OCI-LY1 (cell line): ENCODE data around the gene MEDAG.

Experiments used
- H2AFZ ChIP-seq: fragments of 200-600 bp; sonication (generic), shearing (Covaris generic); 2 replicates; pipeline ENCODE4 v1.6.0; 2014; ENCODE audit warnings: antibody characterized with exemption, mild to moderate bottlenecking, low read length
- H3F3A ChIP-seq: fragments of 200-600 bp; sonication (generic), shearing (Covaris generic); 2 replicates; pipeline ENCODE4 v1.6.0; 2014; ENCODE audit warnings: mild to moderate bottlenecking, antibody characterized with exemption, low read length, moderate library complexity; ENCODE audit not compliant: insufficient read depth
- H3K27ac ChIP-seq: fragments of 200-600 bp; sonication (generic); 2 replicates; pipeline ENCODE4 v1.5.1; 2014; ENCODE audit warnings: low read length, mixed run types, mild to moderate bottlenecking, low read depth; ENCODE audit not compliant: poor library complexity, severe bottlenecking
- H3K27me3 ChIP-seq: fragments of 200-600 bp; sonication (generic); 2 replicates; pipeline ENCODE4 v1.6.0; 2014; ENCODE audit warnings: antibody characterized with exemption, mild to moderate bottlenecking, low read length, moderate library complexity; ENCODE audit not compliant: insufficient read depth
- H3K36me3 ChIP-seq: fragments of 200-600 bp; sonication (generic); 2 replicates; pipeline ENCODE4 v1.6.1; 2014; ENCODE audit warnings: mild to moderate bottlenecking, antibody characterized with exemption, low read length, moderate library complexity, mixed read lengths; ENCODE audit not compliant: insufficient read depth
- H3K4me1 ChIP-seq: fragments of 200-600 bp; sonication (generic); 2 replicates; pipeline ENCODE4 v1.5.1; 2014; ENCODE audit warnings: mild to moderate bottlenecking, low read length, moderate library complexity; ENCODE audit not compliant: insufficient read depth, severe bottlenecking
- H3K4me2 ChIP-seq: fragments of 200-600 bp; sonication (generic), shearing (Covaris generic); 2 replicates; pipeline ENCODE4 v1.6.1; 2014; ENCODE audit warnings: low read length
- H3K4me3 ChIP-seq: fragments of 200-600 bp; sonication (generic); 2 replicates; pipeline ENCODE4 v1.5.1; 2014; ENCODE audit warnings: low read length, low read depth, mild to moderate bottlenecking, mixed read lengths; ENCODE audit not compliant: poor library complexity, severe bottlenecking
- H3K79me2 ChIP-seq: fragments of 200-600 bp; shearing (Covaris generic); 2 replicates; pipeline ENCODE4 v1.6.1; 2016; ENCODE audit warnings: mixed run types, low read length, mixed read lengths; ENCODE audit not compliant: insufficient read depth
- H3K9ac ChIP-seq: fragments of 200-600 bp; sonication (generic), shearing (Covaris generic); 2 replicates; pipeline ENCODE4 v1.6.1; 2014; ENCODE audit warnings: mild to moderate bottlenecking, low read length, mixed read lengths
- H3K9me2 ChIP-seq: fragments of 200-600 bp; sonication (generic), shearing (Covaris generic); 2 replicates; pipeline ENCODE4 v1.6.1; 2014; ENCODE audit warnings: low read depth, mild to moderate bottlenecking, low read length, mixed read lengths
- H3K9me3 ChIP-seq: fragments of 200-600 bp; shearing (Covaris generic); 2 replicates; pipeline ENCODE4 v1.6.1; 2014; ENCODE audit warnings: low read length, mixed read lengths
- H4K20me1 ChIP-seq: fragments of 200-600 bp; sonication (generic), shearing (Covaris generic); 2 replicates; pipeline ENCODE4 v1.6.0; 2016; ENCODE audit warnings: mild to moderate bottlenecking, low read length; ENCODE audit not compliant: insufficient read depth
- EZH2 ChIP-seq: fragments of 200-600 bp; sonication (generic), shearing (Covaris generic); IDR thresholded peaks from 2 replicates; pipeline ENCODE4 v1.8.0; 2017; ENCODE audit warnings: borderline replicate concordance, mixed run types, mild to moderate bottlenecking, antibody characterized with exemption, low read length, moderate library complexity, mixed read lengths
- TF ChIP-seq, protein P1 (sequence below): fragments of 200-600 bp; sonication (generic), shearing (Covaris generic); IDR thresholded peaks from 2 replicates; pipeline ENCODE4 v1.5.1; 2017; ENCODE audit warnings: mild to moderate bottlenecking, antibody characterized with exemption, low read length, moderate library complexity, mixed read lengths

Gene MEDAG

GRCh38 chr13:30934803-30935202, 28.7 kb downstream of the MEDAG start:
- H3K4me3 ChIP-seq: no peak overlapping the region
- H3K4me2 ChIP-seq: no peak overlapping the region
- TF ChIP-seq, protein P1, sequence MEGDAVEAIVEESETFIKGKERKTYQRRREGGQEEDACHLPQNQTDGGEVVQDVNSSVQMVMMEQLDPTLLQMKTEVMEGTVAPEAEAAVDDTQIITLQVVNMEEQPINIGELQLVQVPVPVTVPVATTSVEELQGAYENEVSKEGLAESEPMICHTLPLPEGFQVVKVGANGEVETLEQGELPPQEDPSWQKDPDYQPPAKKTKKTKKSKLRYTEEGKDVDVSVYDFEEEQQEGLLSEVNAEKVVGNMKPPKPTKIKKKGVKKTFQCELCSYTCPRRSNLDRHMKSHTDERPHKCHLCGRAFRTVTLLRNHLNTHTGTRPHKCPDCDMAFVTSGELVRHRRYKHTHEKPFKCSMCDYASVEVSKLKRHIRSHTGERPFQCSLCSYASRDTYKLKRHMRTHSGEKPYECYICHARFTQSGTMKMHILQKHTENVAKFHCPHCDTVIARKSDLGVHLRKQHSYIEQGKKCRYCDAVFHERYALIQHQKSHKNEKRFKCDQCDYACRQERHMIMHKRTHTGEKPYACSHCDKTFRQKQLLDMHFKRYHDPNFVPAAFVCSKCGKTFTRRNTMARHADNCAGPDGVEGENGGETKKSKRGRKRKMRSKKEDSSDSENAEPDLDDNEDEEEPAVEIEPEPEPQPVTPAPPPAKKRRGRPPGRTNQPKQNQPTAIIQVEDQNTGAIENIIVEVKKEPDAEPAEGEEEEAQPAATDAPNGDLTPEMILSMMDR: no peak
- TF ChIP-seq EZH2: no peak
- H4K20me1 ChIP-seq: no peaks in the 10 kb centered on the region
- H2AFZ ChIP-seq: no peak overlapping the region
- no peak overlapping the region for H3K9ac ChIP-seq
- H3F3A ChIP-seq: no peaks in the 10 kb centered on the region
- no peaks in the 10 kb centered on the region for H3K4me1 ChIP-seq
- H3K27ac ChIP-seq: no peak overlapping the region
- H3K9me3 ChIP-seq: no peaks in the 10 kb centered on the region
- no peaks in the 10 kb centered on the region for H3K79me2 ChIP-seq
- H3K36me3 ChIP-seq: no peaks in the 10 kb centered on the region
- no peaks in the 10 kb centered on the region for H3K9me2 ChIP-seq
- no peaks in the 10 kb centered on the region; the same call in 1 of the 2 replicates for H3K27me3 ChIP-seq

DNA sequence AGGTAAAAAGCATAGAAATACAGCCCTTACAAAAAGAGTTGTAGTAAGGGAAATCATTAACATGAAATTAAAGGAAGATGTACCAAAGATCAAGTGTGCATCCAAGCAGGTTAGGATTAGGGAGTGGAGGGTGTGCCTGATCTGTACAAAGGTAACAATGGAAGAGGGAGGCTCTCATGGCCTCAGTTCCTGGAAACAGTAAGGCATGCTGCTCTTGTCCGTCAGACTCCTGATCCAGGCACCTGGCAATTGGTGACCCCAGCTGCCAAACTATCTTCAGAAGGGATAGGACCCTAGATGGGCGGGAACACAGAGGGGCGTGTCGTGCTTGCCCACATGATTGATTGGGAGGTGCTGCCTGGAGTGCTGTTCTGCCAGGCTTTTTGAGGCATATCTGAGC, 30.9 kb downstream of the MEDAG start:
- Histone ChIP-seq H3K4me1 (no peaks in the 10 kb centered on the region), H3K36me3 (no peaks in the 10 kb centered on the region), H3K27me3 (no peaks in the 10 kb centered on the region; the same call in 1 of the 2 replicates), H3K79me2 (no peaks in the 10 kb centered on the region), H3K27ac (no peak overlapping the region), H4K20me1 (no peaks in the 10 kb centered on the region), H2AFZ (no peak overlapping the region), H3F3A (no peaks in the 10 kb centered on the region), H3K4me2 (no peak overlapping the region), H3K9ac (no peak overlapping the region), H3K4me3 (no peak overlapping the region), H3K9me3 (no peaks in the 10 kb centered on the region), H3K9me2 (no peaks in the 10 kb centered on the region)
- TF ChIP-seq, protein P1: no peak
- no peak for TF ChIP-seq EZH2

- H3F3A ChIP-seq: no peaks in the 10 kb centered on the region
- H3K36me3 ChIP-seq: no peaks in the 10 kb centered on the region
- H3K4me3 ChIP-seq: no peak overlapping the region
- H3K4me1 ChIP-seq: no peaks in the 10 kb centered on the region
- no peak for TF ChIP-seq EZH2
- TF ChIP-seq, protein P1: no peak
- no peaks in the 10 kb centered on the region for H3K9me3 ChIP-seq
- H2AFZ ChIP-seq: no peak overlapping the region
- H3K4me2 ChIP-seq: no peak overlapping the region
- H3K9me2 ChIP-seq: no peaks in the 10 kb centered on the region
- H3K27ac ChIP-seq: no peak overlapping the region
- no peaks in the 10 kb centered on the region for H3K27me3 ChIP-seq
- H3K9ac ChIP-seq: no peak overlapping the region
- H3K79me2 ChIP-seq: no peaks in the 10 kb centered on the region
- no peaks in the 10 kb centered on the region for H4K20me1 ChIP-seq
Measured at GRCh38 chr13:30943881-30944280, 37.8 kb downstream of the MEDAG start.
